ENCODE results near the gene BRF1. TPM values are rescaled to one million over a fixed set of nuclear protein-coding genes. Genes with fewer than 3 reads are reported as not detected.

BRF1 gene
- total RNA-seq, 1 donor from 2014 or later: 59.8 TPM

Other genes starting within 250 kb of the BRF1 start
- gene GPR132, start 235.6 kb downstream of the BRF1 start, total RNA-seq: 1.5 TPM
- 58.5 TPM for gene JAG2, start 132.2 kb downstream of the BRF1 start, total RNA-seq
- gene NUDT14, start 119.7 kb downstream of the BRF1 start, total RNA-seq: 11.5 TPM
- 65.8 TPM for gene BTBD6, start 52.5 kb downstream of the BRF1 start, total RNA-seq
- 84.8 TPM for gene PACS2, start 13.7 kb upstream of the BRF1 start, total RNA-seq
- gene TEX22, start 97.5 kb upstream of the BRF1 start, total RNA-seq: not detected
- 60.9 TPM for gene MTA1, start 118.8 kb upstream of the BRF1 start, total RNA-seq
- gene CRIP2, start 173.8 kb upstream of the BRF1 start, total RNA-seq: 202 TPM
- 49.3 TPM for gene CRIP1, start 185.9 kb upstream of the BRF1 start, total RNA-seq
- gene TEDC1, start 190.2 kb upstream of the BRF1 start, total RNA-seq: 6.4 TPM
- 12.1 TPM for gene TMEM121, start 225.6 kb upstream of the BRF1 start, total RNA-seq

All from tongue (tissue), 1 donor.